ENCODE results near the gene CCL4. TPM values are rescaled to one million over a fixed set of nuclear protein-coding genes. Genes with fewer than 3 reads are reported as not detected.

CCL4 gene
- total RNA-seq, 3 donors from 2014 or later: 2.6 to 12.0 (median 5.2) TPM

GRCh38 chr17:36147601-36148000 is 44.0 kb downstream of the CCL4 start:
- no peak for TF ChIP-seq POLR2AphosphoS5 (IDR thresholded peaks at IDR 0.05)
- no peak for TF ChIP-seq POLR2A (IDR thresholded peaks at IDR 0.05)
- no peak for TF ChIP-seq CTCF (IDR thresholded peaks at IDR 0.05)
- Histone ChIP-seq H3K27ac (no peak overlapping the region), H3K27me3 (no peaks in the 10 kb centered on the region), H3K4me3 (no peak overlapping the region), H3K9me3 (no peaks in the 10 kb centered on the region), H3K36me3 (no peaks in the 10 kb centered on the region), H3K4me1 (no peaks in the 10 kb centered on the region)
- no peak for DNase-seq (ENCODE audit: low spot score in 2 of 2)
- intact Hi-C loops (cut with DNase I; ENCODE audit: low total_unique reads): no loop called here

GRCh38 chr17:36148559-36149295 is 45.1 kb downstream of the CCL4 start:
- Histone ChIP-seq H3K27me3 (no peaks in the 10 kb centered on the region), H3K9me3 (no peaks in the 10 kb centered on the region), H3K36me3 (no peaks in the 10 kb centered on the region), H3K27ac (no peak overlapping the region), H3K4me3 (no peak overlapping the region), H3K4me1 (no peaks in the 10 kb centered on the region)
- DNase-seq (ENCODE audit: low spot score in 2 of 2): peak; percentile 39 to 72
- intact Hi-C loops (cut with DNase I; ENCODE audit: low total_unique reads): no loop called here
- TF ChIP-seq CTCF (IDR thresholded peaks at IDR 0.05) (peak; percentile 73 to 93 (median 88)), POLR2A (IDR thresholded peaks at IDR 0.05) (no peak), POLR2AphosphoS5 (IDR thresholded peaks at IDR 0.05) (no peak)

- TF ChIP-seq POLR2AphosphoS5 (IDR thresholded peaks at IDR 0.05) (no peak), POLR2A (IDR thresholded peaks at IDR 0.05) (no peak), CTCF (IDR thresholded peaks at IDR 0.05) (no peak)
- Histone ChIP-seq H3K9me3 (no peaks in the 10 kb centered on the region), H3K36me3 (no peaks in the 10 kb centered on the region), H3K27me3 (no peaks in the 10 kb centered on the region), H3K27ac (peak overlapping the region in 1 of 2 donors; percentile 19), H3K4me3 (no peak overlapping the region), H3K4me1 (no peaks in the 10 kb centered on the region)
- no peak for DNase-seq (ENCODE audit: low spot score in 2 of 2)
- intact Hi-C loops (cut with DNase I; ENCODE audit: low total_unique reads): no loop called here
Measured at GRCh38 chr17:36149296-36149820, 45.7 kb downstream of the CCL4 start.

GRCh38 chr17:36151891-36152638 is 48.4 kb downstream of the CCL4 start:
- H3K36me3 ChIP-seq: no peaks in the 10 kb centered on the region
- H3K27me3 ChIP-seq: no peaks in the 10 kb centered on the region
- intact Hi-C loops (cut with DNase I; ENCODE audit: low total_unique reads): no loop called here
- H3K27ac ChIP-seq: no peak overlapping the region
- TF ChIP-seq CTCF (IDR thresholded peaks at IDR 0.05) (no peak), POLR2A (IDR thresholded peaks at IDR 0.05) (no peak), POLR2AphosphoS5 (IDR thresholded peaks at IDR 0.05) (no peak)
- no peak overlapping the region for H3K4me3 ChIP-seq
- H3K4me1 ChIP-seq: no peaks in the 10 kb centered on the region
- DNase-seq (ENCODE audit: low spot score in 2 of 2): no peak
- H3K9me3 ChIP-seq: no peaks in the 10 kb centered on the region

- H3K4me1 ChIP-seq: no peaks in the 10 kb centered on the region
- H3K9me3 ChIP-seq: no peaks in the 10 kb centered on the region
- H3K27me3 ChIP-seq: no peaks in the 10 kb centered on the region
- no peak for DNase-seq (ENCODE audit: low spot score in 2 of 2)
- no peak for TF ChIP-seq POLR2AphosphoS5 (IDR thresholded peaks at IDR 0.05)
- no peak for TF ChIP-seq CTCF (IDR thresholded peaks at IDR 0.05)
- no peak for TF ChIP-seq POLR2A (IDR thresholded peaks at IDR 0.05)
- intact Hi-C loops (cut with DNase I; ENCODE audit: low total_unique reads): no loop called here
- H3K4me3 ChIP-seq: no peak overlapping the region
- H3K27ac ChIP-seq: no peak overlapping the region
- no peaks in the 10 kb centered on the region for H3K36me3 ChIP-seq
Measured at GRCh38 chr17:36152639-36153120, 49.1 kb downstream of the CCL4 start.
